HS-5 (cell line): ENCODE measurements around the gene TREH.

Source experiments
- DNase-seq: peaks from one replicate; pipeline ENCODE4 v3.0.0-alpha.2; 2012; ENCODE audit warnings: low read depth

Gene TREH

GRCh38 chr11:118610225-118610772 lies 69.2 kb downstream of the TREH start:
- no peak for DNase-seq

- no peak for DNase-seq
Measured at GRCh38 chr11:118609380-118610224, 69.8 kb downstream of the TREH start.

GRCh38 chr11:118608360-118609227 lies 70.9 kb downstream of the TREH start:
- DNase-seq: no peak

- no peak for DNase-seq
Measured at GRCh38 chr11:118607401-118608359, 71.8 kb downstream of the TREH start, which contains the start of gene PHLDB1. Gene PHLDB1 (plus strand): TSS chr11:118607615. CDS start chr11:118613837, 6,222 bp downstream.
